ENCODE measurements around the gene ANKRD66. TPM values are rescaled to one million over a fixed set of nuclear protein-coding genes. Genes with fewer than 3 reads are reported as not detected.

Gene ANKRD66
- total and polyA plus RNA-seq, 2 donors (not counting 3 experiments of a cell fraction or from before 2014, with no cell fraction given): not detected

DNA sequence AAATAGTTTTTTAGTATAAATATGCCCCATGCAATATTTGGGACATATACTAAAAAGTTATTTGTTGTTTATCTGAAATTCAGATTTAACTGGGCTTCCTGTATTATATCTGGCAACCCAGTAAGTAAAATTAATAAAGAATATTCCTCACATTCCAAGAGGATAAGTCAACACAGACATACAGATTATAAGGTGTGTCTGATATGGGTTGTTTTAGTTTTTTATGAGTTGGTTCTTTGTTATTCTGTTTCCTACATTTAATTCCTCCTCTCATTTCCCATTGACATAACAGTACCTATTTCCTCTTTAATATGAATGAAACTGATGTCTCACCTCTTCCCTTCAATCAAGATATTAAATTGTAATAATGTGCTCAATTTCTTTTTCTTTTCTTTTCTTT lies 9.8 kb upstream of the ANKRD66 start:
- Histone ChIP-seq H3K9ac (replicated peaks; ENCODE audit: extremely low read depth, insufficient read depth, low read length) (no peak overlapping the region), H3K27ac (ENCODE audit: insufficient read depth, low read depth, low read length) (no peak overlapping the region), H3K79me2 (ENCODE audit: control insufficient read depth, insufficient read depth, low read length) (no peaks in the 10 kb centered on the region), H3K9me1 (replicated peaks; ENCODE audit: control insufficient read depth, extremely low read depth, insufficient read depth, low read length) (no peaks in the 10 kb centered on the region), H3K4me3 (replicated peaks in 1 of 3; ENCODE audit: insufficient read depth in 1 of 3, low read depth in 1 of 3, low read length in 3 of 3) (no peak overlapping the region), H3K9me3 (replicated peaks; ENCODE audit: control insufficient read depth, insufficient read depth, low read length) (no peaks in the 10 kb centered on the region), H4K20me1 (replicated peaks; ENCODE audit: control insufficient read depth, extremely low read depth, insufficient read depth, low read length) (no peaks in the 10 kb centered on the region), H2AFZ (ENCODE audit: low read depth, low read length) (no peak overlapping the region), H3K4me2 (ENCODE audit: insufficient read depth, low read length) (no peak overlapping the region), H3K27me3 (ENCODE audit: control insufficient read depth in 2 of 2, insufficient read depth in 2 of 2, low read length in 2 of 2) (peaks cover 33 to 53% of the 10 kb centered on the region in 2 experiments), H3K4me1 (ENCODE audit: control insufficient read depth, extremely low read depth, insufficient read depth, low read length) (peaks cover 5% of the 10 kb centered on the region), H3K36me3 (ENCODE audit: control insufficient read depth in 2 of 2, extremely low read depth in 1 of 2, insufficient read depth in 2 of 2, low read length in 2 of 2) (no peaks in the 10 kb centered on the region)
- ChIA-PET CTCF (no interaction called here), POLR2A (no interaction called here)
- FAIRE-seq (no peak), DNase-seq (ENCODE audit: low read depth, low spot score) (no peak)
- dilution Hi-C loops (cut with MboI; ENCODE audit: extremely low pct_ligation_motif_present, low sequenced_read_pairs): no loop called here
- BruUV-seq (replicated peaks): no TSS peak
- TF ChIP-seq, protein P1, sequence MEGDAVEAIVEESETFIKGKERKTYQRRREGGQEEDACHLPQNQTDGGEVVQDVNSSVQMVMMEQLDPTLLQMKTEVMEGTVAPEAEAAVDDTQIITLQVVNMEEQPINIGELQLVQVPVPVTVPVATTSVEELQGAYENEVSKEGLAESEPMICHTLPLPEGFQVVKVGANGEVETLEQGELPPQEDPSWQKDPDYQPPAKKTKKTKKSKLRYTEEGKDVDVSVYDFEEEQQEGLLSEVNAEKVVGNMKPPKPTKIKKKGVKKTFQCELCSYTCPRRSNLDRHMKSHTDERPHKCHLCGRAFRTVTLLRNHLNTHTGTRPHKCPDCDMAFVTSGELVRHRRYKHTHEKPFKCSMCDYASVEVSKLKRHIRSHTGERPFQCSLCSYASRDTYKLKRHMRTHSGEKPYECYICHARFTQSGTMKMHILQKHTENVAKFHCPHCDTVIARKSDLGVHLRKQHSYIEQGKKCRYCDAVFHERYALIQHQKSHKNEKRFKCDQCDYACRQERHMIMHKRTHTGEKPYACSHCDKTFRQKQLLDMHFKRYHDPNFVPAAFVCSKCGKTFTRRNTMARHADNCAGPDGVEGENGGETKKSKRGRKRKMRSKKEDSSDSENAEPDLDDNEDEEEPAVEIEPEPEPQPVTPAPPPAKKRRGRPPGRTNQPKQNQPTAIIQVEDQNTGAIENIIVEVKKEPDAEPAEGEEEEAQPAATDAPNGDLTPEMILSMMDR (IDR thresholded peaks at IDR 0.05; ENCODE audit: extremely low read depth in 1 of 2, insufficient read depth in 1 of 2, low read depth in 1 of 2, low read length in 2 of 2): no peak
- no peak for TF ChIP-seq MYC (IDR thresholded peaks at IDR 0.05; ENCODE audit: low read depth, low read length)
- no peak for TF ChIP-seq EZH2 (IDR thresholded peaks at IDR 0.05; ENCODE audit: borderline replicate concordance, low read depth, low read length, severe bottlenecking)
- TF ChIP-seq GATA2 (IDR thresholded peaks at IDR 0.05; ENCODE audit: insufficient read depth, insufficient read length, low read depth, low read length): no peak
- intact Hi-C loops (cut with micrococcal nuclease): no loop called here

DNA sequence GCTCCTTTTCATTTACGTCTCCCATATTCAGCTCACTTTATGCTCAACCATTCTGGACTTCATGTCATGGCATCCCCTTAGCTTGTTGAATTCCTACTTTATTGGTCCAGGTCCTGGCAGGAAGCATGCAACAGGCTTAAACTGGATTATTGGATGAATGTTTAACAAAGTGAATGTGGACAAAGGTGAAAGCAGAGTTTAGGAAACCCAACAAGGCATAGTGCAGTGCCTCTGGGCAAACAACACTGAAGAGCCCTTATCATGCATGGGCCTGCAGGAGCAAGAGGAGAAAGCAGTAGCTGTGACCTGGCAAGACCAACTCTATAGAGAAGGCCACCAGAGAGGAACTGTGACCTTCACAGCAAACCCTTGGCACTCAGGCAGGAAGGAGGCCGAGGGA lies 5.3 kb upstream of the ANKRD66 start:
- H3K9me3 ChIP-seq (replicated peaks; ENCODE audit: control insufficient read depth, insufficient read depth, low read length): no peaks in the 10 kb centered on the region
- H3K4me3 ChIP-seq (replicated peaks in 1 of 3; ENCODE audit: insufficient read depth in 1 of 3, low read depth in 1 of 3, low read length in 3 of 3): no peak overlapping the region
- no peak overlapping the region for H3K9ac ChIP-seq (replicated peaks; ENCODE audit: extremely low read depth, insufficient read depth, low read length)
- TF ChIP-seq POLR2AphosphoS5 (IDR thresholded peaks at IDR 0.05; ENCODE audit: insufficient read depth, low read depth, low read length) (no peak), EZH2 (IDR thresholded peaks at IDR 0.05; ENCODE audit: borderline replicate concordance, low read depth, low read length, severe bottlenecking) (no peak), MYC (IDR thresholded peaks at IDR 0.05; ENCODE audit: low read depth, low read length) (no peak), POLR2A (IDR thresholded peaks at IDR 0.05; ENCODE audit: low read depth, low read length) (no peak)
- TF ChIP-seq, protein P1 (IDR thresholded peaks at IDR 0.05; ENCODE audit: extremely low read depth in 1 of 2, insufficient read depth in 1 of 2, low read depth in 1 of 2, low read length in 2 of 2): no peak
- DNase-seq (ENCODE audit: low read depth, low spot score) (no peak), FAIRE-seq (no peak)
- H3K9me1 ChIP-seq (replicated peaks; ENCODE audit: control insufficient read depth, extremely low read depth, insufficient read depth, low read length): no peaks in the 10 kb centered on the region
- no peaks in the 10 kb centered on the region for H4K20me1 ChIP-seq (replicated peaks; ENCODE audit: control insufficient read depth, extremely low read depth, insufficient read depth, low read length)
- no peaks in the 10 kb centered on the region for H3K4me1 ChIP-seq (ENCODE audit: control insufficient read depth, extremely low read depth, insufficient read depth, low read length)
- POLR2A ChIA-PET: no interaction called here
- BruUV-seq (replicated peaks): no TSS peak
- CTCF ChIA-PET: no interaction called here
- no peaks in the 10 kb centered on the region for H3K36me3 ChIP-seq (ENCODE audit: control insufficient read depth in 2 of 2, extremely low read depth in 1 of 2, insufficient read depth in 2 of 2, low read length in 2 of 2)
- H3K79me2 ChIP-seq (ENCODE audit: control insufficient read depth, insufficient read depth, low read length): no peaks in the 10 kb centered on the region
- peaks cover 2 to 11% of the 10 kb centered on the region in 2 experiments for H3K27me3 ChIP-seq (ENCODE audit: control insufficient read depth in 2 of 2, insufficient read depth in 2 of 2, low read length in 2 of 2)
- intact Hi-C loops (cut with micrococcal nuclease) (no loop called here), dilution Hi-C loops (cut with MboI; ENCODE audit: extremely low pct_ligation_motif_present, low sequenced_read_pairs) (no loop called here)
- H2AFZ ChIP-seq (ENCODE audit: low read depth, low read length): no peak overlapping the region
- no peak overlapping the region for H3K4me2 ChIP-seq (ENCODE audit: insufficient read depth, low read length)
- no peak overlapping the region for H3K27ac ChIP-seq (ENCODE audit: insufficient read depth, low read depth, low read length)
